Activated CD8-positive, alpha-beta T cell treated with anti-CD3 and anti-CD28 coated beads for 36 hours (primary cell): ENCODE measurements around the gene ZNF22. TPM values are rescaled to one million over a fixed set of nuclear protein-coding genes. Genes with fewer than 3 reads are reported as not detected.

Experiments used
- ATAC-seq: fragments of 200-7000 bp; cut with Tn5 transposase; one replicate; pipeline ENCODE4 v1.10.0; 2021; ENCODE audit warnings: mild to moderate bottlenecking, moderate library complexity
- CTCF ChIA-PET: fragments of 350-600 bp; sonication (Branson Sonifier 250); formaldehyde crosslinking; loops from one replicate; lab custom pipeline; 2021; ENCODE audit warnings: antibody characterized with exemption; lab: Charles Lee
- POLR2A ChIA-PET: fragments of 350-600 bp; sonication (Branson Sonifier 250); formaldehyde crosslinking; loops from one replicate; lab custom pipeline; 2021; ENCODE audit warnings: antibody characterized with exemption; lab: Charles Lee
- DNase-seq: peaks from one replicate; pipeline ENCODE4 v3.0.0-alpha.2; 2020
- H3K27ac Mint-ChIP-seq: one replicate; pipeline ENCODE4 v1.8.0; 2021; ENCODE audit warnings: mild to moderate bottlenecking, mixed read lengths
- H3K27me3 Mint-ChIP-seq: one replicate; pipeline ENCODE4 v1.8.0; 2021; ENCODE audit warnings: mixed read lengths
- H3K36me3 Mint-ChIP-seq: one replicate; pipeline ENCODE4 v1.8.0; 2021; ENCODE audit warnings: low read depth, mixed read lengths
- H3K4me1 Mint-ChIP-seq: one replicate; pipeline ENCODE4 v1.8.0; 2021; ENCODE audit warnings: low read depth, mixed read lengths
- H3K4me3 Mint-ChIP-seq: one replicate; pipeline ENCODE4 v1.8.0; 2021; ENCODE audit warnings: mild to moderate bottlenecking, moderate library complexity, mixed read lengths
- H3K9me3 Mint-ChIP-seq: one replicate; pipeline ENCODE4 v1.8.0; 2021; ENCODE audit warnings: mixed read lengths
- CTCF ChIP-seq: fragments of 200-600 bp; IDR thresholded peaks from one replicate; pipeline ENCODE4 v1.8.0; 2022; ENCODE audit warnings: antibody characterized with exemption, mild to moderate bottlenecking
- intact Hi-C: fragments of 100-400 bp; cut with micrococcal nuclease; formaldehyde crosslinking; loops from one replicate; pipeline ENCODE4 v1.10.0; 2022
- total RNA-seq, 2 experiments: library from RNA; stranded (reverse); gene quantifications; one replicate each; pipeline ENCODE4 v1.2.3, GENCODE V29; 2021

Gene ZNF22
- total RNA-seq, 2 experiments from 2014 or later, result 34.4 to 37.6 TPM

DNA sequence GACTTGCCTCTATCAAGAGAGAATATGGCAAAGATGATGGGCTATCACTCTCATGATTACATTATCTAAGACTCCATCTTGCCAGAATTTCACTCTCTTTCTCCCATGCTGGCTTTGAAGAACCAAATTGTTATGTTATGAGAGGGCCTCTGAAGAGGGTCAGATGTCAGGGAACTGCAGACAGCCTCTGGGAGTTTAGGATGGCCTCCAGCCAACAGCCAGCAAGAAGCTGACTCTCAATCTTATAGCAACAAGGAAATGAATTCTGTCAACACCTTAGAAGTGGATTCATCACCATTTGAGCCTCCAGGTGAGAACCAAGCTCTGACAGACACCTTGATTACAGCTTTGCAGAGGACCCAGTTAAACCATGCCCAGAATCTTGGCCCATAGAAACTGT lies 33.6 kb downstream of the ZNF22 start:
- H3K27me3 Mint-ChIP-seq, result peaks cover 9% of the 10 kb centered on the region
- H3K27ac Mint-ChIP-seq, result no peak overlapping the region
- intact Hi-C loops, result no loop called here
- ATAC-seq, result no peak
- H3K9me3 Mint-ChIP-seq, result peaks cover 14% of the 10 kb centered on the region
- no peak overlapping the region for H3K4me3 Mint-ChIP-seq
- TF ChIP-seq CTCF, result no peak
- POLR2A ChIA-PET, result no interaction called here
- no peaks in the 10 kb centered on the region for H3K4me1 Mint-ChIP-seq
- CTCF ChIA-PET, result no interaction called here
- H3K36me3 Mint-ChIP-seq, result no peaks in the 10 kb centered on the region
- no peak for DNase-seq

DNA sequence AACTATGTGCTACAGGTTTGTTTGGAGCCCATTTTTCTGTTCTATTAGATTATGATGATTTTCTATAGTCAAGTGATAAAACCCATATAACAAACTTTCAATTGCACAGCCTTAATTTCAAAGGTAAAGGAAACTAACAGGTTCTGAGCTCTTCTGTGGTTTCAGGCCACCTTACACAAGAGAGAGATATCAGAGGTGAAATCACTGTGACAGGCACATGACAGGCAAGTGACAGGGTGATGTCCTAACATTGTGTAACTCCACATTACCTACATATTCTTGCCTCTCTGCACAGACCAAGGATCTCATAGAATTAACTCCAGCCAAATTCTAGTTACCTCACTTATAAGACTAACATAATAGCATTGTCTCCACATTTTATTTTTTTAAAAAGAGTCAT lies 35.0 kb downstream of the ZNF22 start:
- ATAC-seq, result no peak
- Mint-ChIP-seq H3K4me3 (no peak overlapping the region), H3K27me3 (peaks cover 9% of the 10 kb centered on the region), H3K27ac (no peak overlapping the region), H3K36me3 (no peaks in the 10 kb centered on the region), H3K4me1 (no peaks in the 10 kb centered on the region), H3K9me3 (peaks cover 11% of the 10 kb centered on the region)
- ChIA-PET CTCF (no interaction called here), POLR2A (no interaction called here)
- TF ChIP-seq CTCF, result no peak
- no peak for DNase-seq
- intact Hi-C loops, result no loop called here

- no peaks in the 10 kb centered on the region for H3K36me3 Mint-ChIP-seq
- intact Hi-C loops, result no loop called here
- CTCF ChIA-PET, result no interaction called here
- TF ChIP-seq CTCF, result no peak
- ATAC-seq (no peak), DNase-seq (no peak)
- H3K9me3 Mint-ChIP-seq, result no peaks in the 10 kb centered on the region
- POLR2A ChIA-PET, result no interaction called here
- no peak overlapping the region for H3K27ac Mint-ChIP-seq
- H3K27me3 Mint-ChIP-seq, result peaks cover 8% of the 10 kb centered on the region
- H3K4me3 Mint-ChIP-seq, result no peak overlapping the region
- H3K4me1 Mint-ChIP-seq, result no peaks in the 10 kb centered on the region
Observed at GRCh38 chr10:45040921-45041542, 40.3 kb downstream of the ZNF22 start.

DNA sequence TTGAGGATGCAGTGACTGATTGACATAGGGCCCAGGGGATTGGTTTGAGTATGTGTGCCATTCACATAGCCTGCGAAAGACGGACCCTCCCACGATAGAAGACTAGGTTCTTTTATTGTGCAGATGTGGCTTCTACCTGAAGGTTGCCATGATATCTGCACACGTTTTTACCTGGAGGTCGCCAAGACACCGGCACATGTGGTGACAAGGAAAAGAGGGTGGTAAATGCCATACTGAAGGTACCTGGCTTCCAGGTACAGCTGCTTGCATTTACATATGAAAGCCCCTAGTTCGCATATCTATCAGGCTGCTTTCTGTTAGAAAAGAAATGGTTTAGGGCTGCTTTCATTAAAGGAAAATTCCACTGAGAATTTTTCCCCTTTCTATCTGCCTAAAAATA lies 43.6 kb downstream of the ZNF22 start:
- Mint-ChIP-seq H3K27me3 (no peaks in the 10 kb centered on the region), H3K9me3 (peaks cover 6% of the 10 kb centered on the region), H3K36me3 (peaks cover 2% of the 10 kb centered on the region), H3K4me3 (no peak overlapping the region), H3K27ac (no peak overlapping the region), H3K4me1 (no peaks in the 10 kb centered on the region)
- DNase-seq (no peak), ATAC-seq (no peak)
- POLR2A ChIA-PET, result no interaction called here
- intact Hi-C loops, result no loop called here
- no peak for TF ChIP-seq CTCF
- CTCF ChIA-PET, result no interaction called here

DNA sequence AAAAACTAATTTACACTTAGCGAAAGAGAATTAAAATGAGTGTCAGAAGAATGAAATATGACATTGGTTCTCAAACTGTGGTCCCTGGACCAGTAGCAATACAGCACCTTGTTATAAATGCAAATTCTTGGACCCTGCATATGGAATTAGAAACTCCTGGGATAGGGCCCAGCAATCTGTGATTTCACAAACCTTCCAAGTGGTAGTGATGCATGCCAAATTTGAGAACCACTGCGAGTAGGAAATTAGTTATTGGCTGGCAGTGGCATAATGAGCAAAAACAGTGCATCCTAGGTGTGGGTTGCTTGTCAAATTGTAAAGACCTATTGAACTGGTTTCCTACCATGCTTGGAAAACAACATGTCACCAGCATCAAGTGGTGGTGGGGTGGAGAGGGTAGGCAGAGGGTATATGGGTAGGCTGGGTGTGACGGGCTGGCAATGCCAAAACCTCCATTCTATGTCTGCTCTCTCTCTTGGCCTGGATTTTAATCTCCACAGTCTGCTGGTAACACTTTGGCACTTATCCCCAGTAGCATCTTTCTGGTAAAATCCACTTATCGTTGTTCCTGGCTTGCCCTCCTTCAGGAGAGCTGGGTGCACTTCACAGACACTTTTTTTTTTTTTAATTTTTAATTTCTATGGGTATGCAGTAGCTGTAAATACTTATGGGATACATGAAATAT lies 50.0 kb downstream of the ZNF22 start:
- intact Hi-C loops, result no loop called here
- Mint-ChIP-seq H3K4me3 (no peak overlapping the region), H3K4me1 (no peaks in the 10 kb centered on the region), H3K9me3 (peaks cover 10% of the 10 kb centered on the region), H3K27ac (no peak overlapping the region), H3K36me3 (peaks cover 2% of the 10 kb centered on the region), H3K27me3 (peaks cover 1% of the 10 kb centered on the region)
- ATAC-seq, result no peak
- ChIA-PET CTCF (no interaction called here), POLR2A (no interaction called here)
- TF ChIP-seq CTCF, result no peak
- DNase-seq, result no peak
